ENCODE data around the gene TECTA.
"Not testable (repeated sequence)": the region's sequence is repeated elsewhere in the genome, so short reads cannot be mapped to it uniquely, and the experiment has no call there.

The TECTA gene

GRCh38 chr11:121238956-121239355, 137.9 kb downstream of the TECTA start:
- no peak overlapping the region for H3K27ac ChIP-seq (ENCODE audit: low read depth, low read length)
- no peaks in the 10 kb centered on the region for H3K36me3 ChIP-seq (ENCODE audit: control insufficient read depth, low read length)
- no peak for TF ChIP-seq EZH2phosphoT487 (IDR thresholded peaks at IDR 0.05; ENCODE audit: borderline replicate concordance, low read length)
- TF ChIP-seq, protein P1, sequence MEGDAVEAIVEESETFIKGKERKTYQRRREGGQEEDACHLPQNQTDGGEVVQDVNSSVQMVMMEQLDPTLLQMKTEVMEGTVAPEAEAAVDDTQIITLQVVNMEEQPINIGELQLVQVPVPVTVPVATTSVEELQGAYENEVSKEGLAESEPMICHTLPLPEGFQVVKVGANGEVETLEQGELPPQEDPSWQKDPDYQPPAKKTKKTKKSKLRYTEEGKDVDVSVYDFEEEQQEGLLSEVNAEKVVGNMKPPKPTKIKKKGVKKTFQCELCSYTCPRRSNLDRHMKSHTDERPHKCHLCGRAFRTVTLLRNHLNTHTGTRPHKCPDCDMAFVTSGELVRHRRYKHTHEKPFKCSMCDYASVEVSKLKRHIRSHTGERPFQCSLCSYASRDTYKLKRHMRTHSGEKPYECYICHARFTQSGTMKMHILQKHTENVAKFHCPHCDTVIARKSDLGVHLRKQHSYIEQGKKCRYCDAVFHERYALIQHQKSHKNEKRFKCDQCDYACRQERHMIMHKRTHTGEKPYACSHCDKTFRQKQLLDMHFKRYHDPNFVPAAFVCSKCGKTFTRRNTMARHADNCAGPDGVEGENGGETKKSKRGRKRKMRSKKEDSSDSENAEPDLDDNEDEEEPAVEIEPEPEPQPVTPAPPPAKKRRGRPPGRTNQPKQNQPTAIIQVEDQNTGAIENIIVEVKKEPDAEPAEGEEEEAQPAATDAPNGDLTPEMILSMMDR (IDR thresholded peaks at IDR 0.05; ENCODE audit: low read depth, low read length, poor library complexity, severe bottlenecking) = no peak
- H3F3A ChIP-seq (ENCODE audit: control insufficient read depth, insufficient read depth) = no peaks in the 10 kb centered on the region
- H3K9me2 ChIP-seq (replicated peaks; ENCODE audit: control insufficient read depth, low read length) = no peaks in the 10 kb centered on the region
- peaks cover 16% of the 10 kb centered on the region for H3K4me1 ChIP-seq (ENCODE audit: control insufficient read depth, low read length)
- no peaks in the 10 kb centered on the region for H4K20me1 ChIP-seq (ENCODE audit: control insufficient read depth, insufficient read depth, low read depth, low read length)
- no peaks in the 10 kb centered on the region for H3K9me3 ChIP-seq (ENCODE audit: control insufficient read depth, insufficient read depth, low read length)
- H3K79me2 ChIP-seq (ENCODE audit: control insufficient read depth, low read length) = no peaks in the 10 kb centered on the region
- H3K27me3 ChIP-seq (ENCODE audit: control insufficient read depth, low read length) = peaks cover 17% of the 10 kb centered on the region
- H3K4me2 ChIP-seq (ENCODE audit: low read length) = no peak overlapping the region
- no peak overlapping the region for H3K4me3 ChIP-seq (ENCODE audit: low read length)

- Histone ChIP-seq H3K27me3 (ENCODE audit: control insufficient read depth, low read length) (peaks cover 14% of the 10 kb centered on the region), H3K4me1 (ENCODE audit: control insufficient read depth, low read length) (peaks cover 16% of the 10 kb centered on the region)
- not testable (repeated sequence) for H3K9me3 ChIP-seq (ENCODE audit: control insufficient read depth, insufficient read depth, low read length); H3K4me3 ChIP-seq (ENCODE audit: low read length); H3K27ac ChIP-seq (ENCODE audit: low read depth, low read length); H3K9me2 ChIP-seq (replicated peaks; ENCODE audit: control insufficient read depth, low read length); H3F3A ChIP-seq (ENCODE audit: control insufficient read depth, insufficient read depth); H4K20me1 ChIP-seq (ENCODE audit: control insufficient read depth, insufficient read depth, low read depth, low read length); H3K4me2 ChIP-seq (ENCODE audit: low read length); H3K79me2 ChIP-seq (ENCODE audit: control insufficient read depth, low read length); H3K36me3 ChIP-seq (ENCODE audit: control insufficient read depth, low read length)
These were observed 139.0 kb downstream of the TECTA start for GRCh38 chr11:121240001-121240400.

DNA sequence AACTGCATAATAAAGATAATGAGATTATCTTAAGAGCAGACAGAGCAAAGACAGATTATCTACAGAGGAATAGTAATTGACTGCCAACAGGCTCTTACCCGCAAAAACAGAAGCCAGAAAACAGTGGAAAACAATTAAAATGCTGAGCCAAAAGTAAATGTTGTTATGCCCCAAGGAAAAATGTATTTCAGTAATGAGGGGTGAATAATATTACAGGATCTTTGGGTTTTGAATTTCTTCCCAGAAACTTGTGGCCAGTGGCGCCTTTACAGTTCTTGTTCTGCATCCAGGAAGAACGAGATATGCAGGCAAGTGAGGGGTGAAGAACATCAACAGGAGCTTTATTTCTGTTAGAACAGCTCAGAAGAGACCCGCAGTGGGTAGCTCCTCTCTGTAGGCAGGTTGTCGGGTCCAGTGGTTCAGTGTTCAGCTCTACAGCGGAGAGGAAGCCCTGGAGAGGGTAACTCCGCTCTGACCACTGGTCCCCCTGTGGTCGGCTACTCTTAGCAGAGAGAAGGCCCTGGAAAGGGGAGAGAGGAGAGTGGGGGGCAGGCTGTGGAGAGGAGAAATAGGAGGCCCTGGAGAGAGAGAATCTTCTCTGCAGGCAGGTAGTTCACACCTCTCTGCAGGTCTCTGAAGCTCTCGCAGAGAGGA, 139.7 kb downstream of the TECTA start:
- peaks cover 16% of the 10 kb centered on the region for H3K4me1 ChIP-seq (ENCODE audit: control insufficient read depth, low read length)
- TF ChIP-seq, protein P1 (IDR thresholded peaks at IDR 0.05; ENCODE audit: low read depth, low read length, poor library complexity, severe bottlenecking) = no peak
- no peak for TF ChIP-seq EZH2phosphoT487 (IDR thresholded peaks at IDR 0.05; ENCODE audit: borderline replicate concordance, low read length)
- H3K27ac ChIP-seq (ENCODE audit: low read depth, low read length) = no peak overlapping the region
- H4K20me1 ChIP-seq (ENCODE audit: control insufficient read depth, insufficient read depth, low read depth, low read length) = no peaks in the 10 kb centered on the region
- peaks cover 8% of the 10 kb centered on the region for H3K27me3 ChIP-seq (ENCODE audit: control insufficient read depth, low read length)
- H3F3A ChIP-seq (ENCODE audit: control insufficient read depth, insufficient read depth) = no peaks in the 10 kb centered on the region
- H3K9me2 ChIP-seq (replicated peaks; ENCODE audit: control insufficient read depth, low read length) = no peaks in the 10 kb centered on the region
- H3K4me3 ChIP-seq (ENCODE audit: low read length) = no peak overlapping the region
- H3K9me3 ChIP-seq (ENCODE audit: control insufficient read depth, insufficient read depth, low read length) = no peaks in the 10 kb centered on the region
- no peaks in the 10 kb centered on the region for H3K79me2 ChIP-seq (ENCODE audit: control insufficient read depth, low read length)
- no peaks in the 10 kb centered on the region for H3K36me3 ChIP-seq (ENCODE audit: control insufficient read depth, low read length)
- H3K4me2 ChIP-seq (ENCODE audit: low read length) = no peak overlapping the region

All from DOHH2 (cell line).